NCI-H2107 treated with DMSO at 0.1 percent for 48 hours (cell line): ENCODE measurements around the gene MGAT4A.

Source experiments
- DNase-seq: peaks from one replicate; lab custom pipeline; 2025; ENCODE audit not compliant: unreplicated experiment; lab: John Stamatoyannopoulos, UW

MGAT4A gene

DNA sequence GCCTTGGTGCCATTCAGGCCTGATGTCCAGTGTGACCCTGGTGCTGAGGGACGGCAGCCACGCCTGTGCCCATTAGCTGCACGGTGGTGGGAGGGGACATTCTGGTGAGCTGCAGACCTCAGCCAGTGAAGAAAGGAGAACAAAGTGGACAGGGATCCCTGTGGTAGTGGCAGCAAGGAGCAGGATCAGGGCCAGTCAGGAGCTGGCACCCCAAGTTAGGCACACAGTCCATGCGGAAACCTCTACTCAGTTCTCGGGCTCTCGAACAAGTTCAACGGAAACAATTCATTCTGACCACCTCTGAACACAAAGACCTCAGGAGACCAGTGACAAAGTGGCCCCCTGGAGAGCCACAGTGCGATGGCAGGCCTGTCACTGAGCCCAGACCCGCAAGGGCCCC, 152.7 kb downstream of the MGAT4A start:
- no peak for DNase-seq

DNA sequence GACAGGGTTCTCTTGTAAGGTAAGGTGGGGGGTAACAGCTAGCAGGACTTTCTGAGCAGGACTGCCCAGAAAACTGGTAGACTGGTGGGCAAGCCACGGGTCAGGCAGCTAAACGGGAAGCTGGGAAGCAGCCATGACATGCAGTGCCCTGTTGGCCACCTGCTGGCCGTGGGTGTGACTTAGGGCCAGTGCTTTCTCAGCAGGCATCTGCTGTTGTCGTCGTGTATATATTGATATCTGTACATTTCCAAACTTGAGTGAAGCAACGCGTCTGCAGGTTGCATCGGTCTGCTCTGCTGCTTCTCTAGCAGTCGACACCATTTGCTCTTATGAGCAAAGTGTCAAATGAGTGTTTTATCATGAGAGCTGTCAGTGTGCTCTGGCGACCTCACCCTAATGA, 153.6 kb downstream of the MGAT4A start:
- DNase-seq, result no peak

DNA sequence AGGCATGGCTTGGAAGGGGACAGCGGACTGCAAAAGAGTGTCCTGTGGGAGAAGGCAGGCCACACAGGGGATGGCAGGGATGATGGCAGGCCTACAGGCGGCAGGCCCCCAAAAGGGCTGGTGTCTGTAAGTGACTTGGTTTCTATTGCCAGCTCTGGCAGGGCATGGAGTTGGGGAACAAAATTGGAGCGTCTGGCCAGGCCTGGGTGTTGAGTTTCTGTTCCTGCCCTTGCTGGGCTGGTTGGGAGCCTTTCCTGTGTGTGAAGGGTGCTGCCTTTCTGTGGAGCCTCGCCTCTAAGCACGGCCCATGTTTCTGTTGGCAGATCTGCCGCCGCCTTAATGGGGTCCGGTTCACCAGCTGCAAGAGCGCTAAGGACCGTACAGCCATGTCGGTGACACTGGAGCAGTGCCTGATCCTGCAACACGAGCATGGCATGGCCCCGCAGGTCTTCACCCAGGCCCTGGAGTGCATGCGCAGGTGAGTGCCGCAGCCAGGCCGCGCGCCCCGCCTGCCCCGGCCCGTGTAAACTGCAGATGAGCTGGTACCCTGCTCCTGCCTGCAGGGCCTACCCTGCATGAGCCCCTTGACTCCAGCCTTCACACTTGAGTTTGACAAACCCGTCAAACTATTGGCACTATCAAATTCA, 154.1 kb downstream of the MGAT4A start:
- DNase-seq, result no peak

DNA sequence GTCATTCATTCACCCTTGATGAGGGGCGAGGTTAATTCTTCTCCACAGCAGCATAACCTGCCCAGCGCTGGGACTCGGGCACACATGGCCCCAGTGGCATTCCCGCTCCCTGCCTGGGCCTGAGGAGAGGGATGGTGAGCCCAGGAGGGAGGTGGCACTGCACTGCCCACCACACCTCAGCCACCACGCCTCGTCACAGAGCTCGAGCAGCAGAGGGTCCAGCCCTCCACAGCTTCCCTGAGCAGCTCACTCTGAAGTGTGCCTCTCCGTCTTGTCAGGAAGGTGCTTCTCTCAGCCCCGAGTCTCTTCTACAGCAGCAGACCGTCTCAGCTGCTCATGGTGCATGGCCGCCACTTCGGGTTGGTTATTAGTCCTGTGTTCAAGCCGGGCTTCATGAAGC, 157.5 kb downstream of the MGAT4A start:
- DNase-seq, result no peak

DNA sequence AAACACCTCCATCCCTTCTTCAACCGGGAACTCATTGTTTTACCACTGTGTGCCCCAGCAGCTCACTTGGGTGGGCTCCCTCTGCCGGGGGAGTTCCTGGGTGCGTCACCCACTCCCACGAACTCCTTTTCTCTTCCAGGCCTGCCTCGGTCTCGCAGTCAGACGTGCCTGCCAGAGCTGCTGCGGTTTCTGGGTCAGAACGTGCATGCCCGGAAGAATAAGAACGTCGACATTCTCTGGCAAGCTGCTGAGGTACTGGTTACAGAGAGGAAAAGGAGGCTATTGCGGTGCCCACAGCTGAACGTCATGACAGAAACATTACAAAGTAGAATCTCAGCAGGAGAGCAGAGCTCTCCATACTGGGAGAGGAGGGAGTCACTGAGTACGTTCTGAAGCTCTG, 158.3 kb downstream of the MGAT4A start:
- no peak for DNase-seq

DNA sequence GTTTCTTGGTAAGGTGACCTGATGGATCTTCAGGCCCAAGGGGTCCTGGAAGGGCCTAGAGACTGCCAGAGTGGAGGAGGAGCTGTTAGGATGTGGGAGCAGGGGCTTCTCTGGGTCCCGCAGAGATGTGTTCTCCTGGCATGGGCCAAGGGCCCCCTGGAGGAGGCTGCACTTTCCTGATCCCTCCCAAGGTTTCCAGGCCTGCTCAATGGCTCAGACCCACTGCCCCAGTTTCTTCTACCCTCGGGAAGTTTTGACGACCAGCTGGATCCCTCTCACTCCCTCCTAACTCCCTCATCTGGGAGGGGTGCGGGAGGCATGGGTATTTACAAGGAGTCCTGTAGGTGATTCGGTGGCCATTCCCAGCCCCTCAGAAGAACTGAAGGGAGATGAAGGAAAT, 158.7 kb downstream of the MGAT4A start:
- no peak for DNase-seq

DNA sequence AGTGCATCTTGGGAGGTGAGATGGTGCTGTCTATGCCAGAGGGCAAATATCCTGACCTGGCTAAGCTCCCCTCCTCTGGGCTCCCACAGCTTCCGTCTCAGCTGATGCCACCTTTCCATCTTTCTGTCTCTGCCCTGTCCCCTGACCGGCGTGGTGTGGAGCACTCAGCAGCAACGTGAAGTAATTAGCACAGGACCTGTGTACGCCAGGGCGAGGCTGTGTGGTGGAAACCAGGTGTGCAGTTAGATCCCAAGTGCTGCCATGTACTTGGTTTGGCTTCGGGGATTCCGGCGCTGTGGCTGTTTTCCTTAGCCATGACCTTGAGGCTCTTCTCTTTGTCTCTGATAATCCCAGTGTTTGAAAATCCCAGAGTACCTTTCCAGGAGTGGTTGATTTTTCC, 159.1 kb downstream of the MGAT4A start:
- no peak for DNase-seq

DNA sequence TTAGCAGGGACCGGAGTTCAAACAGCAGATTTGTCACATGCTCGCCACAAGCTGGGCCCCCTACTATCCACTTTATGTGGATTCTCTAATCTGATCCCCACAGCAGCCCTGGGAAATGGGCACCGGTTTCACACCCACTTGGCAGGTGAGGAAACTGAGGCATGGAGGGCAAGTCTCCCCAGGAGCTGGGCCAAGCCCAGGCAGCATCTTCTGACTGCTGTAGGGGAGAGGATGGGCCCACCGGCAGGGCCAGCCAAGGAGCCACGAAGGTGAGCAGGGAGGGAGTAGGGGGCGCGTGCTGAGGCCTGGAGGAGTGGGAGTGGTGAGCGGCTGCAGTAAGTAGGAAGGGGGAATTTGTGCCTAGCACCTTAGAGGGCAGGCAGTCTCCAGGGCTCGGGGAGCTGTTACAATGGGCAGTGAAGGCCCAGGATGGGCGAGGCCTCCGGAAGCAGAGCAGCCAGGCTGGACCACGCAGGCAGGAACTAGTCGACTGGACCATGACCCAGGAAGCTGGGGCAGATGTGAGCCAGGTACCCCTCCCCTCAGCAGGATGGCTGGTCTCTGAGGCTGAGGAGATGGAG, 159.7 kb downstream of the MGAT4A start:
- DNase-seq, result no peak

DNA sequence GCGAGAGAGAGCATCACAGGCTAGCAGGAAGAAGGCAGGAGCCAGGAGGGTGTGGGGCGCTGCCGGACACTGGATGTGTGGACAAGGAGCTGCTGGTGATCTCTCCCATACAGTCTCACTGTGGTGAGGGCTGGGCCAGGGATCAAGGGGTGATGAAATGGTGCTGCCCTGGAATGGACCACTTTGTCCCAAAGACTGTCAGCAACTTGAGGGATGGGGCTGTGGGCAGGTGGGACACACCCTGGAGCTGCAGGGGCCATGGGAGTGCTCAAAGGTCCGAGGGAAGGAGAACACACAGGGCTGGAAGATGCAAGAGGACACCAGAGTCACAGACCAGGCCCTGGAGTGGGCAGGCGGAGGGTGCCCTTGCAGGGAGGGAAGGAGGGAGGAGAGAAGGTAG, 160.6 kb downstream of the MGAT4A start:
- DNase-seq, result no peak

DNA sequence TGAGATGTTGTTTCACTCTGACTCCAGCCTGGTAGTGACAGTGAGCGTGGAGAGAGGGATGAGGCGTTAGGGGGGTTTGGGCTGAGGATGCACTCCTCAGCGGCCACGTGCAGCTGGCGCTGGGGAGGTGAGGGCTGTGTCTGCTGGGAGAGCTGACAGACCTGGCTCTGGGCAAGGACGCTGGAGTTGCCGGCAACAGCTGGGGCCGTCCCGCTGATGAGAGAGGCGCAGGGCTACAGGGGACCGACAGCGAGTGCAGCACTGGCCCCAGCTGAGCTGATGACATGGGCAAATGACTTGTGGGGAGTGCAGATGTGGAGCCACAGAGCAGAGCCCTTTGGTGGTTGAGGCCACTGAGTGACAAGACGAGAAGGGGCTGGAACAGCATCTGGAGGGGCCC, 161.0 kb downstream of the MGAT4A start:
- DNase-seq, result no peak

DNA sequence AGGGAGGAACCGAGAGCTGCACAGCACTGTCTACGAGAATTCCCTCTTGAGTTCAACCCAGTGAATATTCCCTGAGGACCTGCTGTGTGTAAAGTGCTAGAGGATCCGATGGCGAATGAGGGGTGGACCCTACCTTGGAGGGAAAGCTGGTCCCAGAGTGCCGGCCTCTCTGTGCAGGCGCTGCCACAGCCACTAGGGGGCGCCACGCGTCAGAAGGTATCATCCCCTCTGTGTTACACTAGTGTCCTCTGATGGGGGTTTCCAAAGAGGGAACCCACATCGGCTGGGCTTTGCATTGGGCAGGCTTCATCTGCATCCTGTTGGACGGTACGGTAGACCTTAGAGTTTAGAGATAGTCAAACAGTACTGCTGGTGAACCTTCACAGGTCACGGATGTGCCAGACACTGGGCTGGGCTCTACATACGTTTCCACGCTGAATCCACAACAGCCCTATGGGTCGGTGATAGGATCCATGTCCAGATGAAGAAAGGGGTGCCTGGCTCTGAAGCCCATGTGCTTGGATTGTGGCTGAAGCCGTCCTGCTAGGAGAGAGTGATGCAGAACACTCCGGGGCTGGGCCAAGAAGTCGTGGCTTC, 161.6 kb downstream of the MGAT4A start:
- DNase-seq, result no peak
